Coronary artery (tissue), 2 donors: Measurements from ENCODE around the gene ACR.

Experiments
- DNase-seq: peaks from one replicate; pipeline ENCODE4 v3.0.0-alpha.2; 2017; ENCODE audit warnings: low spot score
- H3K27ac ChIP-seq, 2 donors: fragments of 200-600 bp; sonication (generic); one replicate each; pipeline ENCODE4 v1.5.1; 2016 to 2019
- H3K4me3 ChIP-seq: fragments of 200-600 bp; sonication (generic); 2 replicates; pipeline ENCODE4 v1.5.1; 2016; ENCODE audit warnings: mild to moderate bottlenecking, moderate library complexity
- CTCF ChIP-seq: fragments of 200-600 bp; sonication (generic); IDR thresholded peaks from one replicate; pipeline ENCODE4 v1.5.1; 2019; ENCODE audit warnings: antibody characterized with exemption

The ACR gene

GRCh38 chr22:50733521-50734342 is 4.3 kb upstream of the ACR start:
- H3K27ac ChIP-seq: no peak overlapping the region
- TF ChIP-seq CTCF: no peak
- DNase-seq: no peak
- no peak overlapping the region for H3K4me3 ChIP-seq

DNA sequence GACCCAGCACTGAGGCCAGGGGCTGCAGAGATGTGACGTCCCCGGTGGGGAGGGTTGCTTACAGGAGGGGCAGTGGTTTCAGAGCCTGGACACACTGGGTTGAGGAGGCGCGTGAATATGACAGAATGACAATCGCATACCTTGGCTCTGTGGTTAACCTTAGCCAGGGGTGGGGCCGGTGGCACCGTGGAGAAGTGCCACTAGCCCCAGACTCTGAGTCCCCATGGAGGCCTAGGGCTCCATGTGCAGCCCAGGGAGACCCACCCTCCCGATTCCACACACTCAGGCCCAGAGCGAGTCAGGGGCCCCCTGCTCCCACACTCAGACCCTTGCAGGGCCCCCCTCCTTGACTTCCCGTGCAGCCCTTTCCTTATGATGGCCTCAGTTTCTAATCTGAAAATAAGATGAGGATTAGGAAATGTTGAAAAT is 3.6 kb upstream of the ACR start:
- no peak for DNase-seq
- TF ChIP-seq CTCF: no peak
- Histone ChIP-seq H3K4me3 (no peak overlapping the region), H3K27ac (no peak overlapping the region)

DNA sequence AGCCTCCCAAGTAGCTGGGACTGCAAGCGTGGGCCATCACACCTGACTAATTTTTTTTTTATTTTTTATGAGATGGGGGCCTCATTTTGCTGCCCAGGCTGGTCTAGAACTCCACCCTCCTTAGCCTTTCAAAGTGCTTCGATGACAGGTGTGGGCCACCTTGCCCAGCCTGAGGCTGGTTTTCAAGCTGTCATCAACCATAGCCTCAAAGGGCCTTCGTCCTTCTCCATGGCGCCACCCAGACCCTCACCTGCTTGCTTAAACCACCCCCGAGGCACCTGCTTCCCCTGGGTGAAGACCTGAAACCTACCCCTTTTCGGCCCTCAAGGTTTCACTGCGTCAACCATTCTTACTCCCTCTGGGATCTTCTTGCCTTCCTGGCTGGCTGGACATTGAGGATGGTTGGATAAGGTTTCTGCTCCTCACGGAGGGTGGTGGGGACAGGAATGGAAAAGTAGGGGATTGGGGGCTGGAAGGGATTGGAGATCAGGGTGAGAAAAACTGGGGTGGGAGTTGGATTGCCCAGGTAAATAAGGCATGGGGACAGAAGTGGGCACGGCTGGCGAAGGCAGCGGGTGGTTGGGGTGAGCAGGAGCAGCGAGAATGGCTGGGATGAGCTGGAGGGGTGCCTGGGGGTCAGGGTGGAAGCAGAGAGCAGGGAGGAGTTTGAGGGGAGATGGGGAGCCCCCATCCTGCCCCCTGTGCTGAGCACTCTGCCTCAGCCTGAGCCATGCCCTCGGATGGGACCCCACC is 2.8 kb upstream of the ACR start:
- no peak for TF ChIP-seq CTCF
- no peak overlapping the region for H3K27ac ChIP-seq
- no peak for DNase-seq
- H3K4me3 ChIP-seq: no peak overlapping the region

DNA sequence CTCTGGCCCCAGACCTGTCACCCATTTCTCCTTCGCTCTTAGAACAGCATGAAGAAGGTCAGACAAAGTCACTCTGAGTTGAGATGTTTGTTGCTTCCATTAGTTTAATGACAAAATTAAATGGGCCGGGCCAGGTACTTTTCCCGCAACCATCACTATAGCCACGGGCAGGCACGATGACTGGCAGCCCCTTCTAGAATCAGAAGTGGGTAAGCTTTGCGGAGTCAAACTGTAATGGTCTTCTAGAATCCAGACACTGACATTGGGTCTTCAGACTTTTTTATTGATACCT is 2.3 kb upstream of the ACR start:
- no peak for TF ChIP-seq CTCF
- Histone ChIP-seq H3K4me3 (no peak overlapping the region), H3K27ac (no peak overlapping the region)
- DNase-seq: no peak

GRCh38 chr22:50738649-50739227 is 734 bp downstream of the ACR start:
- Histone ChIP-seq H3K4me3 (no peak overlapping the region), H3K27ac (no peak overlapping the region)
- TF ChIP-seq CTCF: no peak
- DNase-seq: no peak

DNA sequence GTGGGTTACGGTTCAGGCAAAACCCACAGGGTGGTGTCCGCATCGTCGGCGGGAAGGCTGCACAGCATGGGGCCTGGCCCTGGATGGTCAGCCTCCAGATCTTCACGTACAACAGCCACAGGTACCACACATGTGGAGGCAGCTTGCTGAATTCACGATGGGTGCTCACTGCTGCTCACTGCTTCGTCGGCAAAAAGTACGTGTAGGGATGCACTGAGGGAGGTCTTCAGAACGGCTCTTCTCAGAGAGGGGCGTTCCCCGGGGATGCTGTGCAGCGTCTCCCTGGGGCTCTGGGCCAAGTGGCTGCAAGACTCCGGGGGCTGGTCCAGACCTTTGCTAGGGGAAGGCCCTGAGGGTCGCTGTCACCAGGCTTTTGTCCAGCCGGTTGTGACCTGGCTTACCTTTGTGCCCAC is 1.3 kb downstream of the ACR start:
- Histone ChIP-seq H3K27ac (no peak overlapping the region), H3K4me3 (no peak overlapping the region)
- no peak for DNase-seq
- TF ChIP-seq CTCF: no peak
